Common myeloid progenitor, CD34-positive (primary cell): ENCODE measurements around the gene PPP5C. TPM values are rescaled to one million over a fixed set of nuclear protein-coding genes. Genes with fewer than 3 reads are reported as not detected.

Experiments used
- CTCF ChIA-PET: fragments of 350-600 bp; sonication (Branson Sonifier 250); formaldehyde crosslinking; loops from one replicate; lab custom pipeline; 2021; ENCODE audit warnings: antibody characterized with exemption; lab: Charles Lee
- POLR2A ChIA-PET: fragments of 350-600 bp; sonication (Branson Sonifier 250); formaldehyde crosslinking; loops from one replicate; lab custom pipeline; 2021; ENCODE audit warnings: antibody characterized with exemption; lab: Charles Lee
- DNase-seq, 3 donors: peaks; one replicate each; pipeline versions ENCODE4 v3.0.0 to v3.0.0-alpha.2; 2013
- H3K27ac ChIP-seq, 2 experiments: 1 replicate in 1 of 2; 2 replicates in 1 of 2; pipeline ENCODE4 v1.7.0; 2013; ENCODE audit warnings: inconsistent platforms in 2 of 2, low read length in 2 of 2, mild to moderate bottlenecking in 2 of 2, low read depth in 1 of 2, moderate library complexity in 1 of 2; ENCODE audit not compliant: severe bottlenecking in 2 of 2, insufficient read depth in 1 of 2, poor library complexity in 1 of 2
- H3K27me3 ChIP-seq, 5 experiments: replicated peaks in 2 of 5; 1 replicate in 3 of 5; 2 replicates in 2 of 5; pipeline versions ENCODE4 v1.6.1 to v1.7.0; 2013; ENCODE audit warnings: low read length in 4 of 5, mild to moderate bottlenecking in 2 of 5, moderate library complexity in 2 of 5, inconsistent platforms in 1 of 5; ENCODE audit not compliant: insufficient read depth in 5 of 5, control insufficient read depth in 4 of 5
- H3K36me3 ChIP-seq, 4 experiments: 1 replicate in 2 of 4; 2 replicates in 2 of 4; pipeline versions ENCODE4 v1.6.1 to v1.7.0; 2013; ENCODE audit warnings: low read length in 3 of 4, control low read depth in 1 of 4, mild to moderate bottlenecking in 1 of 4; ENCODE audit not compliant: control insufficient read depth in 4 of 4, insufficient read depth in 4 of 4
- H3K4me1 ChIP-seq, 4 experiments: 1 replicate in 3 of 4; 2 replicates in 1 of 4; pipeline versions ENCODE4 v1.6.1 to v1.7.1; 2013; ENCODE audit warnings: low read length in 3 of 4, mild to moderate bottlenecking in 3 of 4, control low read depth in 1 of 4, inconsistent platforms in 1 of 4, moderate library complexity in 1 of 4; ENCODE audit not compliant: control insufficient read depth in 4 of 4, insufficient read depth in 4 of 4; ENCODE audit errors: control extremely low read depth in 1 of 4
- H3K4me3 ChIP-seq, 7 experiments: 1 replicate in 4 of 7; 2 replicates in 3 of 7; pipeline versions ENCODE4 v1.5.1 to v1.7.0; 2013; ENCODE audit warnings: mild to moderate bottlenecking in 7 of 7, low read length in 6 of 7, moderate library complexity in 6 of 7, inconsistent platforms in 2 of 7, low read depth in 2 of 7, control low read depth in 1 of 7; ENCODE audit not compliant: insufficient read depth in 4 of 7, control insufficient read depth in 1 of 7; ENCODE audit errors: extremely low read depth in 1 of 7
- H3K9me3 ChIP-seq, 5 experiments: 1 replicate in 4 of 5; 2 replicates in 1 of 5; pipeline versions ENCODE4 v1.6.1 to v1.7.1; 2013; ENCODE audit warnings: low read length in 4 of 5, mild to moderate bottlenecking in 2 of 5, inconsistent platforms in 1 of 5, low read depth in 1 of 5, moderate library complexity in 1 of 5; ENCODE audit not compliant: control insufficient read depth in 4 of 5, insufficient read depth in 2 of 5; ENCODE audit errors: control extremely low read depth in 1 of 5
- WGBS: methylation state at CpG from one replicate; pipeline ENCODE4 v1.1.5; 2013; ENCODE audit not compliant: insufficient coverage; 5-methylcytosine and 5-hydroxymethylcytosine counted together
- polyA plus RNA-seq: library from polyadenylated mRNA; unstranded; fragments of 120-200 nt; gene quantifications from one replicate; pipeline ENCODE4 v1.2.1, GENCODE V29; 2013

Gene PPP5C, protein sequence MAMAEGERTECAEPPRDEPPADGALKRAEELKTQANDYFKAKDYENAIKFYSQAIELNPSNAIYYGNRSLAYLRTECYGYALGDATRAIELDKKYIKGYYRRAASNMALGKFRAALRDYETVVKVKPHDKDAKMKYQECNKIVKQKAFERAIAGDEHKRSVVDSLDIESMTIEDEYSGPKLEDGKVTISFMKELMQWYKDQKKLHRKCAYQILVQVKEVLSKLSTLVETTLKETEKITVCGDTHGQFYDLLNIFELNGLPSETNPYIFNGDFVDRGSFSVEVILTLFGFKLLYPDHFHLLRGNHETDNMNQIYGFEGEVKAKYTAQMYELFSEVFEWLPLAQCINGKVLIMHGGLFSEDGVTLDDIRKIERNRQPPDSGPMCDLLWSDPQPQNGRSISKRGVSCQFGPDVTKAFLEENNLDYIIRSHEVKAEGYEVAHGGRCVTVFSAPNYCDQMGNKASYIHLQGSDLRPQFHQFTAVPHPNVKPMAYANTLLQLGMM
- 37.5 TPM for polyA plus RNA-seq

DNA sequence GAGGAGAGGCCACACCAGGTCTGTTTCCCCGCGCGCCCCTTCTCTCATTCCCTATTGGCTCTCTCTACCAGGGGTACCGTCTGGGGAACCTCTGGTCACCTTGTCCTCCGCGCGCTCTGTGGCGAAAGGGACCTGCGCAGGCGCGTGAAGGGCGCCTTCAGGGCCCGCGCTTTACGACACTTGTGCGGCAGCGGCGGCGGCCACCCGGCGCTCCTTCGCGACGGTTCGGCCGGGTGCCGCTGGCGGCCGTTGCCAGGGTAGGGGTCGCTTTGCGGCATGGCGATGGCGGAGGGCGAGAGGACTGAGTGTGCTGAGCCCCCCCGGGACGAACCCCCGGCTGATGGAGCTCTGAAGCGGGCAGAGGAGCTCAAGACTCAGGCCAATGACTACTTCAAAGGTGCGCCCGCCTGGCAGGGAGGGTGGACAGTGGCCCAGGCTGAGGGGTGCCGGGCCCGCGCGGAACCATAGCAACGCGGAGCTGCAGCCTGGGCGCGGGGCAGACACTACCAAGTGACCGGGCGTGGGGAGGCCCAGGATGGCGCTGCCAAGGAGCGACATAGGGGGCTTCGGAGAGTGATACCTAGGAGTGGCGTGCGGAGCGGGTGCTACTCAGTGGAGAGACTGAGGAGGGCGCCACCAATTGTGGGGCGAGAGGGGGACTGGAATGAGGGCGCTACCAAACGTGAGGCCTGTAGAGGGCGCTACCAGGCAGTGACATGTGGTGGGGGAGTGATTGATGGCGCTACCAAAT is at the start of gene PPP5C:
TSS of gene PPP5C (plus strand) at position 267 of the 751 bp plus-strand sequence. CDS start at position 277, 10 bp downstream.
- peak; percentile 94 to 97 (median 95) for DNase-seq
- H3K4me1 ChIP-seq: peaks cover 15 to 48% (median 38%) of the 10 kb centered on the region in 4 experiments
- peak within 1 kb of the TSS; percentile 33 to 87 for H3K27ac ChIP-seq
- H3K27me3 ChIP-seq: peaks cover 0 to 7% (median 0%) of the 10 kb centered on the region in 5 experiments
- POLR2A ChIA-PET: no interaction called here
- H3K9me3 ChIP-seq: no peaks in the 10 kb centered on the region
- peak within 1 kb of the TSS; percentile 91 to 100 (median 98) for H3K4me3 ChIP-seq
- H3K36me3 ChIP-seq: peaks cover 0 to 7% (median 0%) of the 10 kb centered on the region in 4 experiments
- WGBS: 0% methylated on average over 53 of the region's 62 CpGs
- CTCF ChIA-PET: interaction anchor here (0.7 to 1.9 kb wide), 5 partner anchors 10 to 167 kb away, joined by 3 to 7 read pairs (median 4); no protein-coding TSS in a partner anchor

DNA sequence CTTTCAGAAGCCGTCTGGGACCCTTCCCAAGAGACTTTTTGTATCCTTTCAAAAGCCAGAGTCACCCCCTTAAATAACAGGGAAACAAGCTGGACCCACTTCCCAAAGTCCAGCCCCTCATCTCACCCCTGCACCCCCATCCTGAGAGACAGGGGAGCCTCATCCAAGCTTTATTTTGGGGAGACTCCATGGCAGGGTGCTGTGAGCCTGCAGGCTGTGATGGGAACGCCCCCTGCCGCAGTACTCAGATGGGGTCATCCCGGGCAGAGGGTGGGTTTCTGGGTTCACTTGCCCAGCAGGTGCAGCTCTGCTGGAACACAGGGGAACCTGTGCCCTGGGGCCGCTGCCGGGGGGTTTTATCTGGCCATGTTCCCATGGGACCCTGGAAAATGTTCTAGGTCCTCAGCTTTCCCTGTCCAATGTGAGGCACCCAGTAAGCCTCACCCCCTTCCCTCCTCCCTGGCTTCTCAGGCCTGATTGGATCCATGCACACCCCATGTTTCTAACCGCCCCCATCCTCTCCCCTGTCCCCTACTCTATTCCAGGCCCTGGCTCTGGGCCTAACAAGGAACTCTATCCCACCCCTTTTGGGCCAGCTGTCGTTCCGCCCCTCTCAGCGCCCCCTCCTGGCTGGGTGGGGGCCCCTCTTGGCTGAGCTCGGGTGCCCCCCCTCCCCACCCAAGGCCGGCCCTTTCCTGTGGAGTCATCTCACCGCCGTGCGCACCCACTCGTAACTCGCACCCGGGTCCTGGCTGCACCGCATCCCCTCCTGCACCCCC is 49.0 kb upstream of the PPP5C start:
- 27% methylated on average over 16 of the region's 19 CpGs for WGBS
- ChIA-PET POLR2A (no interaction called here), CTCF (interaction anchor here (0.8 to 3.3 kb wide), 2 partner anchors 17 to 33 kb away, joined by 3 to 21 read pairs; no protein-coding TSS in a partner anchor)
- no peaks in the 10 kb centered on the region for H3K36me3 ChIP-seq
- H3K9me3 ChIP-seq: no peaks in the 10 kb centered on the region
- peaks cover 0 to 26% (median 9%) of the 10 kb centered on the region in 5 experiments for H3K27me3 ChIP-seq
- H3K4me3 ChIP-seq: peak overlapping the region in 1 of 7 experiments; percentile 48
- peaks cover 0 to 38% (median 20%) of the 10 kb centered on the region in 4 experiments for H3K4me1 ChIP-seq
- H3K27ac ChIP-seq: no peak overlapping the region
- DNase-seq: peak in 1 of 3 donors; percentile 19

DNA sequence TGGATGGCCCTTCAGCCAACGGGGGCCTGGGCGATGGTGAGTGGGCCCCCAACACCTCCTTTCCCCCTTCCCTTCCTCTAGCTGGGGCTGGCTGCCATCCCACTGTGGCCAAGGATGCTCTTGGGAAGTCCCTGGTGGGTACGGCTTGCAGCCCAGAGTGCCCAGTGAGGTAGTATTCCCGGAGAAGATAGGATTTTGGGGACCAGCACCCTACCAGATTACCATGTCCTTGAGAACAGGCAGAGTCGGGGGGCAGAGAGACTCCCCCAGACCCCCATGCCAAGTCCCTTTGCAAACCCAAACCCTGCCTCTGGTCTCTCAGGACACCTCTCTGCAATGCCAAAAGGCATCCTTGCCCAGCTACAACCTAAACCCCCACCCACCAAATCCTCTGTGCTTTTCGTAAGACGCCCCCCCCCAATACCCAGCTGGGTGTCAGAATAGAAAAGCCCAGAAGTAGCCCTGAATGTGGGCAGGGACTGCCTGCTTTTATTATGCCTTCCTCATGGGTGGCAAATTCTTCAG is 48.3 kb upstream of the PPP5C start:
- Histone ChIP-seq H3K4me1 (peaks cover 0 to 38% (median 20%) of the 10 kb centered on the region in 4 experiments), H3K4me3 (peak overlapping the region in 3 of 7 experiments; percentile 1 to 48 (median 19)), H3K9me3 (no peaks in the 10 kb centered on the region), H3K36me3 (no peaks in the 10 kb centered on the region), H3K27me3 (peaks cover 0 to 26% (median 9%) of the 10 kb centered on the region in 5 experiments), H3K27ac (no peak overlapping the region)
- WGBS: 11% methylated on average over 6 of the region's 7 CpGs
- DNase-seq: no peak
- ChIA-PET CTCF (interaction anchor here (1.4 to 3.3 kb wide), 2 partner anchors 17 to 33 kb away, joined by 3 to 21 read pairs; no protein-coding TSS in a partner anchor), POLR2A (no interaction called here)

DNA sequence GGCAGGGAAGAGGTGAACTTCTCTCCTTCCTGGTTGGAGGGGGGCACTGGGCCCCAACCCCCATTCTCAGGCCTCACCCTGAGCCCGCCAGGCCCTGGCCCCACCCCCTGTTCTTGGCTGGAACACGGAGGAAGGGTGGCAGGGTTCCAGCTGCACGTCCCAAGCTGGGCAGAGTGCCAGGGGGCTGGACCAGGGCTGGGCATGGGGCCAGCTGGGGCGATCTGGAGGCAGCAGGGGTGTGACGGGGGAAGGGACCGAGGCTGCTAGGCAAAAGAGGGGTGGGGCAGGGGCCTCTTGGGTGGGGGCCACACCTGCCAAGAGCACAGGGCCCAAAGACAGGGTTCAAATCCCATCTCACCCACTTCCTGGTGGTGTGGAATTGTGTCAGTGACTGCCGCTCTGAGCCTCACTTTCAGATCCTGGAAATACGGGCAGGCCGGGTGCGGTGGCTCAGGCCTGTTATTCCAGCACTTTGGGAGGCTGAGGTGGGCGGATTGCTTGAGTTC is 47.8 kb upstream of the PPP5C start:
- Histone ChIP-seq H3K36me3 (no peaks in the 10 kb centered on the region), H3K27ac (no peak overlapping the region), H3K4me3 (peak overlapping the region in 4 of 7 experiments; percentile 1 to 48 (median 12)), H3K9me3 (no peaks in the 10 kb centered on the region), H3K4me1 (peaks cover 0 to 38% (median 20%) of the 10 kb centered on the region in 4 experiments), H3K27me3 (peaks cover 0 to 26% (median 8%) of the 10 kb centered on the region in 5 experiments)
- WGBS: 15% methylated on average over 2 of the region's 11 CpGs
- peak; percentile 56 to 75 (median 69) for DNase-seq
- POLR2A ChIA-PET: no interaction called here
- CTCF ChIA-PET: interaction anchor here (1.4 to 2.4 kb wide), 2 partner anchors 18 to 34 kb away, joined by 3 to 8 read pairs; no protein-coding TSS in a partner anchor

DNA sequence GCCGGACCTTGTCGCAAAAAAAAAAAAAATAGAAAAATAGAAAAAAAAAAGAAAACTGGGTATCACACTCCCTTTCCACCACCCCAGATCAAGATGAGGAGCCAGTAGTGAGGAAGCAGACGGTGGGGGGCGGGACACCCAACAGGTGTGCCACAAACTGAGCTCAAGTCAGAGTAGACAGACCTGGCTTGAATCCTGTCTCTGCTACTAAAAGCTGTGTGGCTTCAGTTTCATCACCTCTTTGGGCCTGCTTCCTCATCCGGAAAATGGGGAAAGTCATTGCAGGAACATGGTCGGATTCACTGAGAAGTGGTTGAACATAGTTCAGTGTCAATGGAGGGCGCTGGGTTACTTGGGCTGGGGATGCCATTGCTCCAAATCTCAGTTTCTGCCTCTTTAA is 47.2 kb upstream of the PPP5C start:
- Histone ChIP-seq H3K9me3 (no peaks in the 10 kb centered on the region), H3K27ac (no peak overlapping the region), H3K36me3 (no peaks in the 10 kb centered on the region), H3K4me3 (no peak overlapping the region), H3K27me3 (peaks cover 0 to 23% (median 8%) of the 10 kb centered on the region in 5 experiments), H3K4me1 (peaks cover 0 to 38% (median 20%) of the 10 kb centered on the region in 4 experiments)
- WGBS: 100% methylated on average over 3 of the region's 7 CpGs
- ChIA-PET CTCF (interaction anchor here (0.9 to 2.4 kb wide), 3 partner anchors 19 to 36 kb away, joined by 3 to 8 read pairs (median 3); no protein-coding TSS in a partner anchor), POLR2A (no interaction called here)
- no peak for DNase-seq

DNA sequence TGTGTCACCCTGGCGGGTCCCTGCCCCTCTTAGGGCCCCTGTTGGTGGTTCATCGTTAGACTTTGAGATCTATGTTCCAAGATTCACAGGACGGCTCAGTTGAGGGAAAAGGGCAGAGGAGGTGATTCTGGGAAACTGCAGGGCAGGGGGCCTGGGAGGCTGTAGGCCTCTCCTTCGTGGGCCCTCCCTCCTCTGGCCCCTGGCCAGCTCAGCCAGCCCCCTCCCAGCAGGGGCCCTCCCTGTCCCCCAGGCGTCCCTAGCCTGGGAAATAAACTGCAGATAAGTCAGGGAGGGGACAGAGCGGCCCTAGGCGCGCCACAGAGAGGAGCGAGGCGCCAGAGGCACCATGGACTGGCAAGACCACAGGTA is 43.6 kb upstream of the PPP5C start:
- H3K27me3 ChIP-seq: no peaks in the 10 kb centered on the region
- DNase-seq: no peak
- H3K4me3 ChIP-seq: no peak overlapping the region
- POLR2A ChIA-PET: no interaction called here
- H3K27ac ChIP-seq: no peak overlapping the region
- H3K36me3 ChIP-seq: no peaks in the 10 kb centered on the region
- H3K9me3 ChIP-seq: peaks cover 0 to 3% (median 3%) of the 10 kb centered on the region in 5 experiments
- H3K4me1 ChIP-seq: peaks cover 0 to 18% (median 13%) of the 10 kb centered on the region in 4 experiments
- 97% methylated on average over 4 of the region's 10 CpGs for WGBS
- CTCF ChIA-PET: no interaction called here
